Measurements from ENCODE around the gene MBTD1. TPM values are rescaled to one million over a fixed set of nuclear protein-coding genes. Genes with fewer than 3 reads are reported as not detected.
A peak's percentile ranks its signal among the peaks of the same experiment; 100 is the strongest.

Gene MBTD1
- total and polyA plus RNA-seq, 2 experiments from 2014 or later: 3.2 to 24.2 TPM

DNA sequence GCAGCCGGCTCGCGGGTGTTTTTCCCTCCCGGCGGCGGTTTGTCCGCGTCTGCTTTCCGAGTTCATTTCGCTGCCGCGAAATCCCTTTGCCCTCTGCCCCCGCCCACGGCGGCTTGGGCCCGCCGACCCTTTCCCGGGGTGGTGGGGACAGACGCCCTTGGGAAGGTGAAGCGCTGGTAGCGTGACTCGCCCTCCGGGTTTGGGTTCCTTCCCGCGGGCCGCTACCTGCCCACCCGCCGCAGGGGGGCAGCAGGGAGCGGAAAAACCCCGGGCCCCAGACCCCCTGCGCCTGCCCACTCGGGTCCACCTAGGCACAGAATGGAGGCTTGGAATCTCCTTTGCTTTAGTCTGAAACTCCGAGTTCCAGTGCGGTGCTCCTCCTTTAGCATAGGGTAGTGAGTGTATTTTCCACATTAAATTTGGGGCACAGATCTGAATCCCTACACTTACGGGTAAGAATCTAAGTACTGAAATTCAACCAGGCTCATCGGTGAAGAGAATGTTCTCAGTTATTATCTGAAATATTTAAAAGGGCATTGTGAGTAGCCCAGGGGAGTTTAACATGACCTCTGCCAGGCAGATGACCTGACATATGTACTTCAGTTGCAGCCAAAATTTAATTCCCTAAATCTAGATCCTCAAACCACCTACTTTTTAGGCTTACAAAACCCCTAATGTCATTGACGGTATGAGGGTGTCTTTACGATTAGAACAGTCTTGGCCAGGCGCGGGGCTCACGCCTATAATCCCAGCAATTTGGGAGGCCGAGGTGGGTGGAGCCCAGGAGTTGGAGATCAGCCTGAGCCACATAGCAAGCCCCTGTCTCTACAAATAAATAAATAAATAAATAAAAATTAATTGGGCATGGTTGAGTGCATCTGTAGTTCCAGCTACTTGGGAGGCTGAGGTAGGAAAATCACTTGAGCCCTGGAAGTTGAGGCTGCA is 92.6 kb downstream of the MBTD1 start:
- Histone ChIP-seq H4K20me1 (ENCODE audit: insufficient read depth, poor library complexity, severe bottlenecking) (no peaks in the 10 kb centered on the region), H3K4me2 (peak overlapping the region; percentile 98), H3K4me3 (peak overlapping the region; percentile 85), H3K27ac (peak overlapping the region; percentile 97), H3K79me2 (peaks cover 11% of the 10 kb centered on the region), H2AFZ (peak overlapping the region; percentile 99), H3K36me3 (replicated peaks; ENCODE audit: insufficient read depth, low read depth) (no peaks in the 10 kb centered on the region), H3K9me3 (ENCODE audit: low read depth) (no peaks in the 10 kb centered on the region), H3K27me3 (no peaks in the 10 kb centered on the region), H3K4me1 (ENCODE audit: insufficient read depth) (peaks cover 8% of the 10 kb centered on the region), H3K9me2 (replicated peaks; ENCODE audit: insufficient read depth) (no peaks in the 10 kb centered on the region)
- peak; percentile 72 for DNase-seq (ENCODE audit: low spot score)
- TF ChIP-seq, protein P1, sequence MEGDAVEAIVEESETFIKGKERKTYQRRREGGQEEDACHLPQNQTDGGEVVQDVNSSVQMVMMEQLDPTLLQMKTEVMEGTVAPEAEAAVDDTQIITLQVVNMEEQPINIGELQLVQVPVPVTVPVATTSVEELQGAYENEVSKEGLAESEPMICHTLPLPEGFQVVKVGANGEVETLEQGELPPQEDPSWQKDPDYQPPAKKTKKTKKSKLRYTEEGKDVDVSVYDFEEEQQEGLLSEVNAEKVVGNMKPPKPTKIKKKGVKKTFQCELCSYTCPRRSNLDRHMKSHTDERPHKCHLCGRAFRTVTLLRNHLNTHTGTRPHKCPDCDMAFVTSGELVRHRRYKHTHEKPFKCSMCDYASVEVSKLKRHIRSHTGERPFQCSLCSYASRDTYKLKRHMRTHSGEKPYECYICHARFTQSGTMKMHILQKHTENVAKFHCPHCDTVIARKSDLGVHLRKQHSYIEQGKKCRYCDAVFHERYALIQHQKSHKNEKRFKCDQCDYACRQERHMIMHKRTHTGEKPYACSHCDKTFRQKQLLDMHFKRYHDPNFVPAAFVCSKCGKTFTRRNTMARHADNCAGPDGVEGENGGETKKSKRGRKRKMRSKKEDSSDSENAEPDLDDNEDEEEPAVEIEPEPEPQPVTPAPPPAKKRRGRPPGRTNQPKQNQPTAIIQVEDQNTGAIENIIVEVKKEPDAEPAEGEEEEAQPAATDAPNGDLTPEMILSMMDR (IDR thresholded peaks at IDR 0.05; ENCODE audit: poor library complexity): peak; percentile 68
- TF ChIP-seq EZH2 (IDR thresholded peaks at IDR 0.05; ENCODE audit: borderline replicate concordance): no peak
- TF ChIP-seq EZH2phosphoT487 (IDR thresholded peaks at IDR 0.05; ENCODE audit: low read depth, severe bottlenecking, unreplicated experiment): no peak
- 31% methylated on average over 21 of the region's 42 CpGs for WGBS (ENCODE audit: low lambda C conversion rate, missing lambda C conversion rate)

DNA sequence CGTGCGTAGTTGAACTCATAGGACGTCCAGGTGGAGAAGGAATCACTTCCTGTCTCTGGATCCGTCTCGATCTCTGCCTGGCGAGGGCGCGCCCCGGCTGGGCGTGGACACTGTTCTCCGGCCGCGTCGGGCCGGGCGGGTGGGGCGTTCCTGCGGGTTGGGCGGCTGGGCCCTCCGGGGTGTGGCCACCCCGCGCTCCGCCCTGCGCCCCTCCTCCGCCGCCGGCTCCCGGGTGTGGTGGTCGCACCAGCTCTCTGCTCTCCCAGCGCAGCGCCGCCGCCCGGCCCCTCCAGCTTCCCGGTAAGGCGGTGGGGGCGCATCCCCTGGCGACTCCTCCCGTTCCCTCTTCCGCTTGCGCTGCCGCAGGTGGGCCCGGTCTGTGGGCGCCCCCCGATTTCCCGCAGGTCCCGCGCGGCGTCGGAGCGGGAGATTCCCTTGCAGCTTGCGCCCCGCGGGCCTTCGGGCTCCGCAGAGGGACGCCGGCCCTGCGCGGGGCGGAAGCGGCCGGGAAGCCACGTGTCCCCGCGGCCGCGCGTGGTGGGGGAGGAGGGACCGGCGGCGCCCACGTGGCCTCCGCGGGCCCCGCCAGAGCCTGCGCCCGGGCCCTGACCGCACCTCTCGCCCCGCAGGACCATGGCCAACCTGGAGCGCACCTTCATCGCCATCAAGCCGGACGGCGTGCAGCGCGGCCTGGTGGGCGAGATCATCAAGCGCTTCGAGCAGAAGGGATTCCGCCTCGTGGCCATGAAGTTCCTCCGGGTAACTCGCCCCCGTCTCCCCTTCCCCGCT is 93.5 kb downstream of the MBTD1 start, which contains the start of gene NME2:
Gene NME2 (plus strand): TSS at position 214 of the 789 bp plus-strand sequence. CDS start 420 bp downstream, at position 634.
- Histone ChIP-seq H3K4me3 (peak within 1 kb of the TSS; percentile 85), H3K9me2 (replicated peaks; ENCODE audit: insufficient read depth) (no peaks in the 10 kb centered on the region), H4K20me1 (ENCODE audit: insufficient read depth, poor library complexity, severe bottlenecking) (no peaks in the 10 kb centered on the region), H3K36me3 (replicated peaks; ENCODE audit: insufficient read depth, low read depth) (no peaks in the 10 kb centered on the region), H3K27me3 (no peaks in the 10 kb centered on the region), H3K27ac (peak within 1 kb of the TSS; percentile 97), H3K79me2 (peaks cover 11% of the 10 kb centered on the region), H3K4me2 (peak within 1 kb of the TSS; percentile 98), H3K4me1 (ENCODE audit: insufficient read depth) (peaks cover 8% of the 10 kb centered on the region), H3K9me3 (ENCODE audit: low read depth) (no peaks in the 10 kb centered on the region), H2AFZ (peak within 1 kb of the TSS; percentile 99)
- WGBS (ENCODE audit: low lambda C conversion rate, missing lambda C conversion rate): 1% methylated on average over 49 of the region's 98 CpGs
- no peak for TF ChIP-seq EZH2phosphoT487 (IDR thresholded peaks at IDR 0.05; ENCODE audit: low read depth, severe bottlenecking, unreplicated experiment)
- TF ChIP-seq EZH2 (IDR thresholded peaks at IDR 0.05; ENCODE audit: borderline replicate concordance): no peak
- peak; percentile 94 for DNase-seq (ENCODE audit: low spot score)

DNA sequence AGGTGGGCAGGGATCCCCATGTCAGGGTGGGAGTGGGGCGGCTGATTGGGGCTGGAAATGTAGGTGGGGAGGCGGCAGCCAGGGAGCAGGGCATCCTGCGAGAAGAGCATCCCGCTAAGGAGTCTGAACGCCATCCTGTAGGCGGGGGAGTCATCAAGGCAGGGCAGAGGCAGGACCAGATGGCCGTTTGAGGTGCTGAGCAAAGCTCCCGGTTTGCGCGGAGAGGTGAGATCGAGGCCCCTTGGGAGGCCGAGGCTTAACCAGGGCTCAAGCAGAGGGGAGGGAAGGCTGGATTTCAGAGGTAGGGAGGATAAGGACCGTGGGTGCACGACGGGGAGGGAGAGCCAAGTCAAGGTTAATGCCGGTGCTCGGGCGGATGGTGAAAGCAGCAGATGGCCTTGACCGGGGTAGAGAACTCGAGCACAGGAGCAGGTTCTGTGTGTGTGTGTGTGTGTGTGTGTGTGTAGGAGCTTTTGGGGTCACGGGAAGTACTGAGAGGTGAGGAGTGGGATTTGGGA is 94.1 kb downstream of the MBTD1 start:
- Histone ChIP-seq H3K9me2 (replicated peaks; ENCODE audit: insufficient read depth) (no peaks in the 10 kb centered on the region), H3K9me3 (ENCODE audit: low read depth) (no peaks in the 10 kb centered on the region), H3K4me1 (ENCODE audit: insufficient read depth) (peaks cover 8% of the 10 kb centered on the region), H3K27me3 (no peaks in the 10 kb centered on the region), H4K20me1 (ENCODE audit: insufficient read depth, poor library complexity, severe bottlenecking) (no peaks in the 10 kb centered on the region), H3K4me3 (peak overlapping the region; percentile 85), H2AFZ (peak overlapping the region; percentile 99), H3K4me2 (peak overlapping the region; percentile 98), H3K79me2 (peaks cover 11% of the 10 kb centered on the region), H3K36me3 (replicated peaks; ENCODE audit: insufficient read depth, low read depth) (no peaks in the 10 kb centered on the region), H3K27ac (peak overlapping the region; percentile 97)
- TF ChIP-seq, protein P1 (IDR thresholded peaks at IDR 0.05; ENCODE audit: poor library complexity): no peak
- TF ChIP-seq EZH2 (IDR thresholded peaks at IDR 0.05; ENCODE audit: borderline replicate concordance) (no peak), EZH2phosphoT487 (IDR thresholded peaks at IDR 0.05; ENCODE audit: low read depth, severe bottlenecking, unreplicated experiment) (no peak)
- 5% methylated on average over 20 of the region's 21 CpGs for WGBS (ENCODE audit: low lambda C conversion rate, missing lambda C conversion rate)
- DNase-seq (ENCODE audit: low spot score): peak; percentile 51

Data from hepatocyte (in vitro differentiated cells).